DOHH2 (cell line): ENCODE data around the gene ZNF493.

Source experiments
- H3F3A ChIP-seq: fragments of 200-600 bp; sonication (generic), shearing (Covaris generic); 2 replicates; pipeline ENCODE4 v1.6.0; 2016; ENCODE audit warnings: antibody characterized with exemption, mild to moderate bottlenecking; ENCODE audit not compliant: control insufficient read depth, insufficient read depth
- H3K27ac ChIP-seq: fragments of 200-600 bp; sonication (generic); 2 replicates; pipeline ENCODE4 v1.5.1; 2014; ENCODE audit warnings: low read depth, mild to moderate bottlenecking, low read length, moderate library complexity
- H3K27me3 ChIP-seq: fragments of 200-600 bp; sonication (generic); 2 replicates; pipeline ENCODE4 v1.6.1; 2014; ENCODE audit warnings: mild to moderate bottlenecking, low read length, mixed read lengths; ENCODE audit not compliant: control insufficient read depth
- H3K36me3 ChIP-seq: fragments of 200-600 bp; sonication (generic); 2 replicates; pipeline ENCODE4 v1.6.1; 2014; ENCODE audit warnings: mild to moderate bottlenecking, low read length, moderate library complexity, mixed read lengths; ENCODE audit not compliant: control insufficient read depth
- H3K4me1 ChIP-seq: fragments of 200-600 bp; sonication (generic); 2 replicates; pipeline ENCODE4 v1.6.1; 2014; ENCODE audit warnings: mild to moderate bottlenecking, low read length, mixed read lengths; ENCODE audit not compliant: control insufficient read depth
- H3K4me2 ChIP-seq: fragments of 200-600 bp; sonication (generic); 2 replicates; pipeline ENCODE4 v1.6.0; 2014; ENCODE audit warnings: mild to moderate bottlenecking, low read length, moderate library complexity
- H3K4me3 ChIP-seq: fragments of 200-600 bp; sonication (generic); 2 replicates; pipeline ENCODE4 v1.5.1; 2014; ENCODE audit warnings: mild to moderate bottlenecking, low read length, mixed read lengths
- H3K79me2 ChIP-seq: fragments of 200-600 bp; sonication (generic); 2 replicates; pipeline ENCODE4 v1.6.1; 2014; ENCODE audit warnings: mild to moderate bottlenecking, low read length, mixed read lengths; ENCODE audit not compliant: control insufficient read depth
- H3K9me2 ChIP-seq: fragments of 200-600 bp; sonication (generic); replicated peaks from 2 replicates; pipeline ENCODE4 v1.6.1; 2014; ENCODE audit warnings: mild to moderate bottlenecking, low read length, mixed read lengths; ENCODE audit not compliant: control insufficient read depth
- H3K9me3 ChIP-seq: fragments of 200-600 bp; sonication (generic); 2 replicates; pipeline ENCODE4 v1.6.1; 2014; ENCODE audit warnings: antibody characterized with exemption, low read length, mixed read lengths; ENCODE audit not compliant: control insufficient read depth, insufficient read depth
- H4K20me1 ChIP-seq: fragments of 200-600 bp; sonication (generic); 2 replicates; pipeline ENCODE4 v1.6.0; 2014; ENCODE audit warnings: low read depth, mild to moderate bottlenecking, antibody characterized with exemption, low read length, moderate library complexity; ENCODE audit not compliant: control insufficient read depth, insufficient read depth
- EZH2phosphoT487 ChIP-seq: fragments of 200-600 bp; sonication (generic); IDR thresholded peaks from 2 replicates; pipeline ENCODE4 v1.6.1; 2017; ENCODE audit warnings: borderline replicate concordance, mild to moderate bottlenecking, antibody characterized with exemption, low read length, moderate library complexity, mixed read lengths
- TF ChIP-seq, protein P1 (sequence below): fragments of 200-600 bp; sonication (generic); IDR thresholded peaks from one replicate; pipeline ENCODE4 v1.5.1; 2014; ENCODE audit warnings: antibody characterized with exemption, mild to moderate bottlenecking, low read depth, low read length; ENCODE audit not compliant: poor library complexity, severe bottlenecking

The ZNF493 gene

DNA sequence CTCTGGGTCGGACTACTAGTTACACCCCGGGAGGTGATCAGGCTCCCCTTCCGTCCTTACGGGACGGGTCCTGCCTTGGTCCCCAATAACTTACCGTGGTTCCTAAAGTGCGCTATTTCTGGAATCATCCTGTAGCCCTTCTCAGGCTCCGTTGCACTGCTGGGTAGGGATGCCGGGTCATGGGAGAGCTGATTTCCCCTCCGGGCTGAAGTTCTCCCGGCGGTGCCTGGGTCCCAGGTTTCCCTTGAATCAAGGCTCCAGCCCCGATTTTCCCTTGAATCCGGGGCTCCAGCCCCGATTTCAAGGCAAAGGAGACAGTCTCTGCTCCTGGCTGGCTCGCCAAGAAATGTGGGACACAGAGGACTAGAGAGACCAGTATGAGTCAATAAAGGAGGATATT, 43.4 kb downstream of the ZNF493 start:
- Histone ChIP-seq H3K36me3 (no peaks in the 10 kb centered on the region), H3K79me2 (no peaks in the 10 kb centered on the region), H3K4me2 (no peak overlapping the region), H3K9me3 (peaks cover 8% of the 10 kb centered on the region; the same call in 1 of the 2 replicates), H3K27me3 (no peaks in the 10 kb centered on the region), H4K20me1 (no peaks in the 10 kb centered on the region), H3K4me3 (no peak overlapping the region), H3K9me2 (no peaks in the 10 kb centered on the region), H3K27ac (no peak overlapping the region), H3F3A (no peaks in the 10 kb centered on the region), H3K4me1 (no peaks in the 10 kb centered on the region)
- no peak for TF ChIP-seq EZH2phosphoT487
- TF ChIP-seq, protein P1, sequence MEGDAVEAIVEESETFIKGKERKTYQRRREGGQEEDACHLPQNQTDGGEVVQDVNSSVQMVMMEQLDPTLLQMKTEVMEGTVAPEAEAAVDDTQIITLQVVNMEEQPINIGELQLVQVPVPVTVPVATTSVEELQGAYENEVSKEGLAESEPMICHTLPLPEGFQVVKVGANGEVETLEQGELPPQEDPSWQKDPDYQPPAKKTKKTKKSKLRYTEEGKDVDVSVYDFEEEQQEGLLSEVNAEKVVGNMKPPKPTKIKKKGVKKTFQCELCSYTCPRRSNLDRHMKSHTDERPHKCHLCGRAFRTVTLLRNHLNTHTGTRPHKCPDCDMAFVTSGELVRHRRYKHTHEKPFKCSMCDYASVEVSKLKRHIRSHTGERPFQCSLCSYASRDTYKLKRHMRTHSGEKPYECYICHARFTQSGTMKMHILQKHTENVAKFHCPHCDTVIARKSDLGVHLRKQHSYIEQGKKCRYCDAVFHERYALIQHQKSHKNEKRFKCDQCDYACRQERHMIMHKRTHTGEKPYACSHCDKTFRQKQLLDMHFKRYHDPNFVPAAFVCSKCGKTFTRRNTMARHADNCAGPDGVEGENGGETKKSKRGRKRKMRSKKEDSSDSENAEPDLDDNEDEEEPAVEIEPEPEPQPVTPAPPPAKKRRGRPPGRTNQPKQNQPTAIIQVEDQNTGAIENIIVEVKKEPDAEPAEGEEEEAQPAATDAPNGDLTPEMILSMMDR: no peak

DNA sequence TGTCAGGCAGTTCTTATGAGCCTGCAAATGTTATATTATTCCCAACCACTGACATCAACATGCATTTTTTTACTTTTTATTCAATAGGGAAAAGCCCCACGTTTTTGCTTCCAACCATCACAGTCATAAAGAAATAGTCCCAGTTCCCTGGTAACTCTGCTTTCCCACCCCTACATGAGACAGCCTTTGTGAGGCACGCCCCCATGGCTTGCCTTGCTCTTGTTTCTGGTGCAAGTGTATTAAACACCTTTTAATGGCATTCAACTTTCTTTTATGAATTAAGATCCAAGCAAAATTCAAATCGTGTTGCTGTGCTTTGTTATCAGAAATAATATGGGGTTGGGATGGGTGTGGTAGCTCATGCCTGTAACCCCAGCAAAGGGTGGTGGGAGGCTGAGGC, 54.3 kb downstream of the ZNF493 start:
- no peaks in the 10 kb centered on the region for H4K20me1 ChIP-seq
- H3K36me3 ChIP-seq: no peaks in the 10 kb centered on the region
- no peaks in the 10 kb centered on the region for H3K79me2 ChIP-seq
- H3K27me3 ChIP-seq: no peaks in the 10 kb centered on the region
- H3K4me1 ChIP-seq: no peaks in the 10 kb centered on the region
- H3K27ac ChIP-seq: no peak overlapping the region
- no peaks in the 10 kb centered on the region for H3K9me2 ChIP-seq
- no peak for TF ChIP-seq EZH2phosphoT487
- TF ChIP-seq, protein P1: no peak
- H3K4me2 ChIP-seq: no peak overlapping the region
- H3F3A ChIP-seq: no peaks in the 10 kb centered on the region
- H3K4me3 ChIP-seq: no peak overlapping the region
- H3K9me3 ChIP-seq: peaks cover 5% of the 10 kb centered on the region; the same call in 1 of the 2 replicates

DNA sequence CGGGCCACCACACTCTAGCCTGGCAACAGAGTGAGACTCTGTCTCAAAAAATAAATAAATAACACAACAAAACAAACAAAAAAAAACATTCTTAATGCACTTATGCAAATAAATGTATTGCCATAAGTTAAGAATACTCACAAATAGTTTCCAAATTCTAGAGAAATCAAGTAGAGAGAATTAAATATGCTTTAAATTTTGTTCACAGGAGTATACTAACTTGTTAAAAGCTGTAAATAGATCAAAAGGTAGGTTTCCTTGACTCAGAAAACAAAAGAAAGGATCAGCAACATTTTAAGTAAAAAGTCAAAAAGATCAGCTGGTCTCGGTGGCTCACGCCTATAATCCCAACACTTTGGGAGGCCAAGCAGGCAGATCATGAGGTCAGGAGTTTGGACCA, 58.0 kb downstream of the ZNF493 start:
- TF ChIP-seq, protein P1: no peak
- no peak for TF ChIP-seq EZH2phosphoT487
- Histone ChIP-seq H3K27ac (no peak overlapping the region), H3K4me3 (no peak overlapping the region), H3K36me3 (no peaks in the 10 kb centered on the region), H3K4me2 (no peak overlapping the region), H3K79me2 (no peaks in the 10 kb centered on the region), H3K9me3 (no peaks in the 10 kb centered on the region), H3K9me2 (no peaks in the 10 kb centered on the region), H3K4me1 (no peaks in the 10 kb centered on the region), H3K27me3 (no peaks in the 10 kb centered on the region), H4K20me1 (no peaks in the 10 kb centered on the region), H3F3A (no peaks in the 10 kb centered on the region)

DNA sequence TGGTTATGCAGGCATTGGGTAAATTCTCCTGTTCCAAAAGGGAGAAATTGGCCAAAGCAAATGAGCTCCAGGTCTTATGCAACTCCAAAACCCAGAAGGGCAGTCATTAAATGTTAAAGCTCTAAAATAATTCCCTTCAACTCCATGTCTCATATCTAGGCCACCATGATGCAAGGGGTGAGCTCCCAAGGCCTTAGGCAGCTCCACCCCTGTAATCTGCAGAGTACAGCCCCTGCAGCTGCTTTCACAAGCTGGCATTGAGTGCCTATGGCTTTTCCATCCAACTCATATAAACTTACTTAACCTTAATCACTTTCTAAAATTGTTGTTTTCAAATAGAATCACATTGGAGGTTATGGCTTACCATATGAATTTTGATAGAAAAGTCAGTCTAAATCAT, 63.8 kb downstream of the ZNF493 start:
- H3K9me3 ChIP-seq: peaks cover 13% of the 10 kb centered on the region
- no peaks in the 10 kb centered on the region for H3K9me2 ChIP-seq
- no peak overlapping the region for H3K27ac ChIP-seq
- no peaks in the 10 kb centered on the region for H3F3A ChIP-seq
- H3K4me2 ChIP-seq: no peak overlapping the region
- no peaks in the 10 kb centered on the region for H3K27me3 ChIP-seq
- H3K36me3 ChIP-seq: no peaks in the 10 kb centered on the region
- no peaks in the 10 kb centered on the region for H3K79me2 ChIP-seq
- H3K4me1 ChIP-seq: no peaks in the 10 kb centered on the region
- TF ChIP-seq EZH2phosphoT487: no peak
- TF ChIP-seq, protein P1: no peak
- H4K20me1 ChIP-seq: no peaks in the 10 kb centered on the region
- no peak overlapping the region for H3K4me3 ChIP-seq
